ENCODE results near the gene ADCY2. TPM values are rescaled to one million over a fixed set of nuclear protein-coding genes. Genes with fewer than 3 reads are reported as not detected.

Gene ADCY2
- polyA plus RNA-seq, 2 donors = 0.06 to 0.76 TPM

DNA sequence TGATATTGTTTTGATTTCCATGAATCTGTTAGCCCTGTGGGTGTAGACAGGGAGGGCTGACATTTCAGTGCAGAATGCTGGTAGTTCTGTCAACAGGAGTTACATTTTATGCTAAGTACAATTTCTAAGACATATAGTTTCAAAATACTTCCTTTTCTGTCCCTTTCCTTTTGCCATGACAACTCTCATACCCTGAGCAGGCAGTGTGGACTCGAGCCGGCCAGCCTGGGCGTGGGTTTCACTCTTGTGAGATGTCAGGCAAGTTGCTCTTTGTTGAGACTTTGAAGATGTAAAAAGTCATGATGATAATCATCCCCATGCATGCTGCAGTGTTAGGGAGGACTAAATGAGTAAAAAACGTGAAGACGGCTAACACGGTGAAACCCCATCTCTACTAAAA lies 257.1 kb downstream of the ADCY2 start:
- H3K9me3 ChIP-seq (ENCODE audit: control insufficient read depth in 2 of 2, insufficient read depth in 1 of 2, low read depth in 1 of 2, low read length in 1 of 2) = no peaks in the 10 kb centered on the region
- H3K27ac ChIP-seq (ENCODE audit: low read depth in 2 of 2, low read length in 1 of 2) = no peak overlapping the region
- no peak overlapping the region for H3K4me3 ChIP-seq (ENCODE audit: low read depth in 1 of 2, low read length in 2 of 2)
- no peaks in the 10 kb centered on the region for H3K4me1 ChIP-seq (ENCODE audit: control insufficient read depth in 2 of 2, insufficient read depth in 2 of 2, low read length in 1 of 2)
- 79 to 84% methylated on average over 6 of the region's 6 CpGs for WGBS, 2 donors
- H3K36me3 ChIP-seq (ENCODE audit: control insufficient read depth in 2 of 2, insufficient read depth in 2 of 2, low read length in 1 of 2) = no peaks in the 10 kb centered on the region
- no peaks in the 10 kb centered on the region for H3K27me3 ChIP-seq (ENCODE audit: control insufficient read depth in 1 of 2, insufficient read depth in 2 of 2, low read length in 2 of 2)

DNA sequence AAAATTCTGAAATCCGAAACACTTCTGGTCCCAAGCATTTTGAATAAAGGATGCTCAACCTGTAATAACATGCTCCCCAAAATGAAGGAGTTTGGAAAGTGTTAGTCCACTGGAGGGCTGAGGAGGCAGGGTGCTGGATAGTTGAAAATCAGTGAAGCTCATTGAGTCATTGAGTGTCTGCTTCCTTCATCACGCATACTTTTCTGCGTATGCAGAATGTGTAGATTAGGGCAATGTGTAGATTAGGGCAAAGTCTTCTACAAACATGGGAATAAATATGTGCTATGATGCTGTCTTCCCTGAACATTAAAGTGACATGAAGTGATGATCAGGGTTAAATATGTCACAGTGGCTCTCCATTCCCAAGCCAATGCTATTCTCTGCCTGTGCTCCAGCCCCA lies 261.2 kb downstream of the ADCY2 start:
- Histone ChIP-seq H3K27me3 (ENCODE audit: control insufficient read depth in 1 of 2, insufficient read depth in 2 of 2, low read length in 2 of 2) (no peaks in the 10 kb centered on the region), H3K27ac (ENCODE audit: low read depth in 2 of 2, low read length in 1 of 2) (no peak overlapping the region), H3K4me1 (ENCODE audit: control insufficient read depth in 2 of 2, insufficient read depth in 2 of 2, low read length in 1 of 2) (no peaks in the 10 kb centered on the region), H3K36me3 (ENCODE audit: control insufficient read depth in 2 of 2, insufficient read depth in 2 of 2, low read length in 1 of 2) (no peaks in the 10 kb centered on the region), H3K9me3 (ENCODE audit: control insufficient read depth in 2 of 2, insufficient read depth in 1 of 2, low read depth in 1 of 2, low read length in 1 of 2) (no peaks in the 10 kb centered on the region), H3K4me3 (ENCODE audit: low read depth in 1 of 2, low read length in 2 of 2) (no peak overlapping the region)
- WGBS, 2 donors = 90 to 94% methylated on average over 3 of the region's 3 CpGs

GRCh38 chr5:7659420-7659819 lies 263.5 kb downstream of the ADCY2 start:
- 77 to 82% methylated on average over 4 of the region's 4 CpGs for WGBS, 2 donors
- H3K9me3 ChIP-seq (ENCODE audit: control insufficient read depth in 2 of 2, insufficient read depth in 1 of 2, low read depth in 1 of 2, low read length in 1 of 2) = no peaks in the 10 kb centered on the region
- no peak overlapping the region for H3K4me3 ChIP-seq (ENCODE audit: low read depth in 1 of 2, low read length in 2 of 2)
- H3K27me3 ChIP-seq (ENCODE audit: control insufficient read depth in 1 of 2, insufficient read depth in 2 of 2, low read length in 2 of 2) = no peaks in the 10 kb centered on the region
- no peak overlapping the region for H3K27ac ChIP-seq (ENCODE audit: low read depth in 2 of 2, low read length in 1 of 2)
- H3K36me3 ChIP-seq (ENCODE audit: control insufficient read depth in 2 of 2, insufficient read depth in 2 of 2, low read length in 1 of 2) = no peaks in the 10 kb centered on the region
- H3K4me1 ChIP-seq (ENCODE audit: control insufficient read depth in 2 of 2, insufficient read depth in 2 of 2, low read length in 1 of 2) = no peaks in the 10 kb centered on the region

DNA sequence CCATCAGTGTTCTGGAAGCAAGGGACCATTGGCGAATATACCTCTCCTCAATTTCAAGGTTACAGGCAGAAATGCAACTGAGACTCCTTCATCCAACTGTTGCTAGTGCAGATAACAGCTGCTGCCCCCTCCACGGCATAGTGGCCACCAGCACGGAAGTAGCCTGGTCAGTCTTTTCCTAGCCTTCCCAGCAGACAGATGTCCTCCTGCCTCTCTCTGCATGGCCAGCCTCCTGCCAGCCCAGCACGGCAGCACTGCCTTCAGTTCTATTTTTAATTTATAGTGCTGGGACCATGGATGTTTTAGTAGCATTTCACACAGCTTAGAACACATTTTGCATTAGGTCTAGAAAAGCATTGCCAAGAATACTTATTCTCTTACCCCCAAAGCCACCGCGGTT lies 266.4 kb downstream of the ADCY2 start:
- Histone ChIP-seq H3K4me1 (ENCODE audit: control insufficient read depth in 2 of 2, insufficient read depth in 2 of 2, low read length in 1 of 2) (no peaks in the 10 kb centered on the region), H3K27ac (ENCODE audit: low read depth in 2 of 2, low read length in 1 of 2) (no peak overlapping the region), H3K9me3 (ENCODE audit: control insufficient read depth in 2 of 2, insufficient read depth in 1 of 2, low read depth in 1 of 2, low read length in 1 of 2) (peaks cover 0 to 2% of the 10 kb centered on the region in 2 donors), H3K36me3 (ENCODE audit: control insufficient read depth in 2 of 2, insufficient read depth in 2 of 2, low read length in 1 of 2) (no peaks in the 10 kb centered on the region), H3K27me3 (ENCODE audit: control insufficient read depth in 1 of 2, insufficient read depth in 2 of 2, low read length in 2 of 2) (no peaks in the 10 kb centered on the region), H3K4me3 (ENCODE audit: low read depth in 1 of 2, low read length in 2 of 2) (no peak overlapping the region)
- WGBS, 2 donors = 87 to 92% methylated on average over 6 of the region's 6 CpGs

DNA sequence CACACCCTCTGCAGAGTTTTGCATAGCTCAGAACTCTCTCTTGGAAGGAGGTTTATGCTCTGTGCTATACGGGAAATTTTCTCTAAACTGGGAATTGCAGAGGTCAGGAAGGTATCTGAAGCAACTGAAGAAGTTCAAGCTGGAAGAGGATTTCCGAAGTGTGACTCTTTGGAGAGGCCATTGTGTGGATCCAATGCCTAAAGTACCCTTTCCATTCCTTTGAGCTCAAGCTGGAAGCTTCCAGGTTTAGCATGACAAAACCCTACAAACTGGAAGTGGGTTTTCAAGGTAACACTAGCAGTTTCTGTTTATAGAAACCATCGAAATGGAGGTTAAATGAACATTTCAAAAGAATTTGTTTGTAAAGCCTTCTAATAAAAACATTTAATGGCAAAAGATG lies 267.9 kb downstream of the ADCY2 start:
- 64 to 78% methylated on average over 3 of the region's 3 CpGs for WGBS, 2 donors
- H3K36me3 ChIP-seq (ENCODE audit: control insufficient read depth in 2 of 2, insufficient read depth in 2 of 2, low read length in 1 of 2) = no peaks in the 10 kb centered on the region

DNA sequence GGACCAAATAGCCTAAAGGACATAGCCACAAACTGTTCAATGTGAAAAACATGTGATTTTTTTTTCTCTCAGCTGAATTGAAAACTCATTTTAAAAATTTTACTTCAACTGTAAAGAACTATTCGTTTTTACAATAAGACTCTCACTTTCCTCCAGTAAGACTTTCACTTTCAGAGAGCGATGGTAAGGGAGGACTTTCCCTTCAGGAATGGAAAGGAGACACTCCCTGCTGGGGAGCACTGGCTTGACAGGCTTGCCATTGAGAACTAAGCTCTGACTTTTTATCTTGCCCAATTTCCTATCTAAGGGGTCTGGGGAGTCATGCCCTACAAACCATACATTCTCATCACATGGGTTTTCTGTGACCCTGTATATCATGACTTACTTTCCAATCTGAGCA lies 268.3 kb downstream of the ADCY2 start:
- WGBS, 2 donors = 65 to 77% methylated on average over 2 of the region's 2 CpGs
- H3K4me3 ChIP-seq (ENCODE audit: low read depth in 1 of 2, low read length in 2 of 2) = no peak overlapping the region
- H3K36me3 ChIP-seq (ENCODE audit: control insufficient read depth in 2 of 2, insufficient read depth in 2 of 2, low read length in 1 of 2) = no peaks in the 10 kb centered on the region
- no peaks in the 10 kb centered on the region for H3K4me1 ChIP-seq (ENCODE audit: control insufficient read depth in 2 of 2, insufficient read depth in 2 of 2, low read length in 1 of 2)
- H3K9me3 ChIP-seq (ENCODE audit: control insufficient read depth in 2 of 2, insufficient read depth in 1 of 2, low read depth in 1 of 2, low read length in 1 of 2) = peaks cover 0 to 2% of the 10 kb centered on the region in 2 donors
- H3K27ac ChIP-seq (ENCODE audit: low read depth in 2 of 2, low read length in 1 of 2) = no peak overlapping the region
- H3K27me3 ChIP-seq (ENCODE audit: control insufficient read depth in 1 of 2, insufficient read depth in 2 of 2, low read length in 2 of 2) = no peaks in the 10 kb centered on the region

More for the DNA sequence above, 267.9 kb downstream of the ADCY2 start:
- Histone ChIP-seq H3K27ac (ENCODE audit: low read depth in 2 of 2, low read length in 1 of 2) (no peak overlapping the region), H3K4me3 (ENCODE audit: low read depth in 1 of 2, low read length in 2 of 2) (no peak overlapping the region), H3K4me1 (ENCODE audit: control insufficient read depth in 2 of 2, insufficient read depth in 2 of 2, low read length in 1 of 2) (no peaks in the 10 kb centered on the region), H3K27me3 (ENCODE audit: control insufficient read depth in 1 of 2, insufficient read depth in 2 of 2, low read length in 2 of 2) (no peaks in the 10 kb centered on the region), H3K9me3 (ENCODE audit: control insufficient read depth in 2 of 2, insufficient read depth in 1 of 2, low read depth in 1 of 2, low read length in 1 of 2) (peaks cover 0 to 2% of the 10 kb centered on the region in 2 donors)

GRCh38 chr5:7667216-7667767 lies 271.4 kb downstream of the ADCY2 start:
- H3K9me3 ChIP-seq (ENCODE audit: control insufficient read depth in 2 of 2, insufficient read depth in 1 of 2, low read depth in 1 of 2, low read length in 1 of 2) = peaks cover 0 to 2% of the 10 kb centered on the region in 2 donors
- no peaks in the 10 kb centered on the region for H3K36me3 ChIP-seq (ENCODE audit: control insufficient read depth in 2 of 2, insufficient read depth in 2 of 2, low read length in 1 of 2)
- H3K27me3 ChIP-seq (ENCODE audit: control insufficient read depth in 1 of 2, insufficient read depth in 2 of 2, low read length in 2 of 2) = no peaks in the 10 kb centered on the region
- no peak overlapping the region for H3K4me3 ChIP-seq (ENCODE audit: low read depth in 1 of 2, low read length in 2 of 2)
- WGBS, 2 donors = 53 to 73% methylated on average over 5 of the region's 5 CpGs
- no peaks in the 10 kb centered on the region for H3K4me1 ChIP-seq (ENCODE audit: control insufficient read depth in 2 of 2, insufficient read depth in 2 of 2, low read length in 1 of 2)
- no peak overlapping the region for H3K27ac ChIP-seq (ENCODE audit: low read depth in 2 of 2, low read length in 1 of 2)

DNA sequence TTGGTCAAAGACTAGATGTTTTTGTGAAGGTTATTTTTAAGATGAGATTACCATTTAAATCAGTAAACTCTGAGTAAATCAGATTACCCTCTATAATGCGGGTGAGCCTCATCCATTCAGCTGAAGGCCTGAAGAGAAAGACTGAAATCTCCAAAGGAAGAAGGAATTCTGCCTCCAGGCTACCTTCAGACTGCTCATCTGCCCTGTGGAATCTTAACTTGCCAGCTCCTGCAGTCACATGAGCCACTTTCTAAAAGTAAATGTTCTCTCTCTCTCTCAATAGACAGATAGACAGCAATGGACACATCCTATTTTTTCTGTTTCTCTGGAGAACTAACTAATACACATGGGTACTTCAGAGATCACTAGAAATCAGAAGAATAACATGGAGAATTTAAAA lies 272.2 kb downstream of the ADCY2 start:
- H3K4me3 ChIP-seq (ENCODE audit: low read depth in 1 of 2, low read length in 2 of 2) = no peak overlapping the region

GRCh38 chr5:7668627-7669026 lies 272.7 kb downstream of the ADCY2 start:
- H3K27me3 ChIP-seq (ENCODE audit: control insufficient read depth in 1 of 2, insufficient read depth in 2 of 2, low read length in 2 of 2) = no peaks in the 10 kb centered on the region
- no peak overlapping the region for H3K27ac ChIP-seq (ENCODE audit: low read depth in 2 of 2, low read length in 1 of 2)

More for the DNA sequence above, 272.2 kb downstream of the ADCY2 start:
- WGBS, 2 donors = 84 to 96% methylated on average over 1 of the region's 1 CpG
- Histone ChIP-seq H3K36me3 (ENCODE audit: control insufficient read depth in 2 of 2, insufficient read depth in 2 of 2, low read length in 1 of 2) (no peaks in the 10 kb centered on the region), H3K27me3 (ENCODE audit: control insufficient read depth in 1 of 2, insufficient read depth in 2 of 2, low read length in 2 of 2) (no peaks in the 10 kb centered on the region), H3K4me1 (ENCODE audit: control insufficient read depth in 2 of 2, insufficient read depth in 2 of 2, low read length in 1 of 2) (no peaks in the 10 kb centered on the region), H3K9me3 (ENCODE audit: control insufficient read depth in 2 of 2, insufficient read depth in 1 of 2, low read depth in 1 of 2, low read length in 1 of 2) (peaks cover 0 to 2% of the 10 kb centered on the region in 2 donors), H3K27ac (ENCODE audit: low read depth in 2 of 2, low read length in 1 of 2) (no peak overlapping the region)

GRCh38 chr5:7671381-7671993 lies 275.5 kb downstream of the ADCY2 start:
- H3K36me3 ChIP-seq (ENCODE audit: control insufficient read depth in 2 of 2, insufficient read depth in 2 of 2, low read length in 1 of 2) = no peaks in the 10 kb centered on the region
- no peak overlapping the region for H3K27ac ChIP-seq (ENCODE audit: low read depth in 2 of 2, low read length in 1 of 2)
- H3K4me3 ChIP-seq (ENCODE audit: low read depth in 1 of 2, low read length in 2 of 2) = no peak overlapping the region
- no peaks in the 10 kb centered on the region for H3K4me1 ChIP-seq (ENCODE audit: control insufficient read depth in 2 of 2, insufficient read depth in 2 of 2, low read length in 1 of 2)
- peaks cover 0 to 1% of the 10 kb centered on the region in 2 donors for H3K9me3 ChIP-seq (ENCODE audit: control insufficient read depth in 2 of 2, insufficient read depth in 1 of 2, low read depth in 1 of 2, low read length in 1 of 2)
- H3K27me3 ChIP-seq (ENCODE audit: control insufficient read depth in 1 of 2, insufficient read depth in 2 of 2, low read length in 2 of 2) = no peaks in the 10 kb centered on the region
- 69 to 75% methylated on average over 7 of the region's 7 CpGs for WGBS, 2 donors

More at GRCh38 chr5:7668627-7669026, 272.7 kb downstream of the ADCY2 start:
- H3K9me3 ChIP-seq (ENCODE audit: control insufficient read depth in 2 of 2, insufficient read depth in 1 of 2, low read depth in 1 of 2, low read length in 1 of 2) = peaks cover 0 to 2% of the 10 kb centered on the region in 2 donors
- no peak overlapping the region for H3K4me3 ChIP-seq (ENCODE audit: low read depth in 1 of 2, low read length in 2 of 2)
- no peaks in the 10 kb centered on the region for H3K36me3 ChIP-seq (ENCODE audit: control insufficient read depth in 2 of 2, insufficient read depth in 2 of 2, low read length in 1 of 2)
- no peaks in the 10 kb centered on the region for H3K4me1 ChIP-seq (ENCODE audit: control insufficient read depth in 2 of 2, insufficient read depth in 2 of 2, low read length in 1 of 2)
